ENCODE data around the gene PGP.

The PGP gene

DNA sequence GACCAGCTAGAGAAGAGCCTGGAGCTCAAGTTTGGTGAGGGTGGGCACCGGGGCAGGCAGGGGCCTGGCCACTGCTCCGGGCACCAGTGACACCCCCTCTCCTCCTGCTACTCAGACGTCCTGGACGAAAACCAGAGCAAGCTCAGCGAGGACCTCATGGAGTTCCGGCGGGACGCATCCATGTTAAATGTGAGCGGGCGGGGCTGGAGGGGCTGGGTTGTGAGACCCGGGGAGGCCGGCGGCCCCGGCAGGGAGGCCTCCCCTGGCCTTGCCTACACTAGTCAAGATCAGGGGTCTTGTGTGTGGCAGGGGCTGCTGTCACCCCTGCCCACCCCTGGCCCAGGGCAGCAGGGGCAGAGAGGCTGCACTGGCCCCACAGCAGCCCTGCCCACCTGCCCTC is 41.3 kb downstream of the PGP start:
- DNase-seq (ENCODE audit: low read depth): no peak
- TF ChIP-seq, protein P1, sequence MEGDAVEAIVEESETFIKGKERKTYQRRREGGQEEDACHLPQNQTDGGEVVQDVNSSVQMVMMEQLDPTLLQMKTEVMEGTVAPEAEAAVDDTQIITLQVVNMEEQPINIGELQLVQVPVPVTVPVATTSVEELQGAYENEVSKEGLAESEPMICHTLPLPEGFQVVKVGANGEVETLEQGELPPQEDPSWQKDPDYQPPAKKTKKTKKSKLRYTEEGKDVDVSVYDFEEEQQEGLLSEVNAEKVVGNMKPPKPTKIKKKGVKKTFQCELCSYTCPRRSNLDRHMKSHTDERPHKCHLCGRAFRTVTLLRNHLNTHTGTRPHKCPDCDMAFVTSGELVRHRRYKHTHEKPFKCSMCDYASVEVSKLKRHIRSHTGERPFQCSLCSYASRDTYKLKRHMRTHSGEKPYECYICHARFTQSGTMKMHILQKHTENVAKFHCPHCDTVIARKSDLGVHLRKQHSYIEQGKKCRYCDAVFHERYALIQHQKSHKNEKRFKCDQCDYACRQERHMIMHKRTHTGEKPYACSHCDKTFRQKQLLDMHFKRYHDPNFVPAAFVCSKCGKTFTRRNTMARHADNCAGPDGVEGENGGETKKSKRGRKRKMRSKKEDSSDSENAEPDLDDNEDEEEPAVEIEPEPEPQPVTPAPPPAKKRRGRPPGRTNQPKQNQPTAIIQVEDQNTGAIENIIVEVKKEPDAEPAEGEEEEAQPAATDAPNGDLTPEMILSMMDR (IDR thresholded peaks at IDR 0.05; ENCODE audit: control insufficient read depth, insufficient read depth, low read depth, low read length, missing control alignments): no peak

DNA sequence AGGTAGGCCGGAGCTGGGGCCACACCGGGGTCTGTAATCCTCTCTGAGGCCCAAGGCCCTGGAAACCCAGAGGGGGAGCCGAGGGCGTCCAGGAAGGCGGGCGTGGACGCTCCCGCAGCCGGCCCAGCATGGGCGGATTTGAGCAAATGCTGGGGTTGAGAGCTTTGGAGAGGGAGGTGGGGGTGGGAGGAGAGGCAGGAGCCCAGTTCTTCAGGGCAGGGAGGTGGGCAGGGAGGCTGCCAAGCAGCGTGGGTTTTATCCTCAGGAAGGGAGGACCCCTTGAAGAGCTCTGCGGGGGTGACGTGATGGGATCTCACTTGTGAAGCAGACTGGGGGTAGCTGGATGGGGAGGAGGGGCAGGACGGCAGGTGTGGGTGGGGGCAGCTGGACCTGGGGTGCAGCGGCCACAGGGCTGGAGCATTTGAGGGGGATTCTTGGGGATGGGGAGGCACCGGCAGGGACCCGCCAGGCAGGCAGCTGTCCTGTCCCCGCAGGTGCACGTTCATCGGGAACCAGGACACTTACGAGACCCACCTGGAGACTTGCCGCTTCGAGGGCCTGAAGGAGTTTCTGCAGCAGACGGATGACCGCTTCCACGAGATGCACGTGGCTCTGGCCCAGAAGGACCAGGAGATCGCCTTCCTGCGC is 41.8 kb downstream of the PGP start:
- H3K4me3 ChIP-seq (ENCODE audit: control insufficient read depth, low read depth, low read length): no peak overlapping the region
- no peak for DNase-seq (ENCODE audit: low read depth)
- TF ChIP-seq, protein P1 (IDR thresholded peaks at IDR 0.05; ENCODE audit: control insufficient read depth, insufficient read depth, low read depth, low read length, missing control alignments): no peak

More for the DNA sequence above, 41.3 kb downstream of the PGP start:
- no peak overlapping the region for H3K4me3 ChIP-seq (ENCODE audit: control insufficient read depth, low read depth, low read length)

DNA sequence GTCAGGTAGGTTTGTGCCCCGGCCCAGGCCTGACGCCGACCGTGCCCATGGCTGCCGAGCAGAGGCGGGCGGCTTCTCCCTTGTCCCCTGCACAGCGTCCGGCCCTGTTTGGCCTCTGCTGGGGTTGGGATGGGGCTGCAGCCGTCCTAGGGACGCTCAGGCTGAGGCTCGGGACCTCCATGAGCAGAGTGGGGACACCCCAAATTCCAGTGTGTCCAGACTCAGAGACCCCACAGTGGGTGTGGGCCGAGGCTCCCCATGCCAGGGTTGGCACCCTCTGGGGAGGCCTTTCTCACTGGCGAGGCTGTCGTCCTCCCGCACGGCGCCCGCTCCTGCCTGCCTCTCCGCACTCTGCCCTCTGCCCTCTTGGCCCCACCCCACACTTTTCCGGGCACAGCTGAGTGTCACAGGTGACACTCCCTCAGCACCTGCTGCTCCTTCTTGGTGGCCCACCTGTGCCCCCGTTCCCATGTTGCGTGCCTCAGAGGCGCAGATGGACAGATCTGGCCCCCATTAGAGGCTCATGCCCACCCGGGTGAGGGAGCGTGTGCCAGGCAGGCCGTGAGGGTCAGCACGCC is 43.0 kb downstream of the PGP start:
- H3K4me3 ChIP-seq (ENCODE audit: control insufficient read depth, low read depth, low read length): no peak overlapping the region
- TF ChIP-seq, protein P1 (IDR thresholded peaks at IDR 0.05; ENCODE audit: control insufficient read depth, insufficient read depth, low read depth, low read length, missing control alignments): no peak
- DNase-seq (ENCODE audit: low read depth): no peak

DNA sequence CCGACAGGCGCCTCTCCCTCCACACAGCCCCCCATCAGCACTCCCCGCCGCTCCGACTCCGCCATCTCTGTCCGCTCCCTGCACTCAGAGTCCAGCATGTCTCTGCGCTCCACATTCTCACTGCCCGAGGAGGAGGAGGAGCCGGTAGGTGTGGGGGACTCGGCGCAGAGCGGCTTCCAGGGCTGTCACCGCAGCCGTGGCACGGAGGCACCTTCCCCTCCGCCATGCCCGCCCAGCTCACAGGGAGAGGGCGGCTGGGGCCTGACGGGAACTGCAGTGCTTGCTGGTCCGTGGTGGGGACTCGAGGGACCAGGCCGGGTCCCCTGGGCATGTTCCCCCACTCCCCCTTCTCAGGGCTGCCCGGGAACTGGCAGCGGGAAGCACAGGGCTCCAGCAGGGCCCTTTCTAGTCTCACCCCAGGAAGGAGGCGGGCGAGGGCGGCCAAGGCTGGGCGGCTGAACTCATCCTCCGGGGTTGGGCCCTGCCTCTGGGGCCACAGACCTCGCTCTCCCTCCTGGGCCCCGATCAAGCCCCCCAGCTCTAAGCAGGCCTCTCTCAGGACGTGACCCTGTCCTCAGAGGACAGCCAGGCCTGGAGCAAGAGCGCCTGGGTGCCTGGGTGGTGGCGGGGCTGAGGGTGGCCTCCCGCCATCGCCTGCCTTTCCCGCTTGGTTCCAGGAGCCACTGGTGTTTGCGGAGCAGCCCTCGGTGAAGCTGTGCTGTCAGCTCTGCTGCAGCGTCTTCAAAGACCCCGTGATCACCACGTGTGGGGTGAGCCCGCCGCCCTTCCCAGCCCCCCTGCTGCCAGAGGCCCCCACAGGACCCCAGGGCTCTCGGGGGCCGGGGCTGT is 43.8 kb downstream of the PGP start:
- H3K4me3 ChIP-seq (ENCODE audit: control insufficient read depth, low read depth, low read length): no peak overlapping the region
- DNase-seq (ENCODE audit: low read depth): no peak
- TF ChIP-seq, protein P1 (IDR thresholded peaks at IDR 0.05; ENCODE audit: control insufficient read depth, insufficient read depth, low read depth, low read length, missing control alignments): no peak

DNA sequence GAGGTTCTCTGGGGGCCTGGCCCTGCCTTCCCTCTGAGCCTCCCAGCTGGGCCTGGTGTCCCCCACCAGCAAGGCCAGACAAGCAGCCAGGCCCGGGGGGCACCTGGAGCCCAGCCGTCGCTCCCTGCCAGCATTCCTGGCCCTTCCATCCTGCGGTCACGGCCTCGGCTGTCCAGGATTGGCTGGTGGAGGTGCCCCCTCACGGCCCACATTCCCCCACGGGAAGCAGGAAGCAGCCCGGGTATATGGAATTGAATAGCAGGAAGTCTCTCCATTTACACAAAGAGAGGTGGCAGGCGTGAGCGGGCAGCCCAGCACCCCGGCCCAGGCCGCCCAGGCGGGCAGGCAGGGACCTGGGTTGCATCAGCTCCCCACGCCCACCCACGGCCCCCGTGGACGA is 44.6 kb downstream of the PGP start:
- H3K4me3 ChIP-seq (ENCODE audit: control insufficient read depth, low read depth, low read length): no peak overlapping the region
- TF ChIP-seq, protein P1 (IDR thresholded peaks at IDR 0.05; ENCODE audit: control insufficient read depth, insufficient read depth, low read depth, low read length, missing control alignments): no peak
- no peak for DNase-seq (ENCODE audit: low read depth)

DNA sequence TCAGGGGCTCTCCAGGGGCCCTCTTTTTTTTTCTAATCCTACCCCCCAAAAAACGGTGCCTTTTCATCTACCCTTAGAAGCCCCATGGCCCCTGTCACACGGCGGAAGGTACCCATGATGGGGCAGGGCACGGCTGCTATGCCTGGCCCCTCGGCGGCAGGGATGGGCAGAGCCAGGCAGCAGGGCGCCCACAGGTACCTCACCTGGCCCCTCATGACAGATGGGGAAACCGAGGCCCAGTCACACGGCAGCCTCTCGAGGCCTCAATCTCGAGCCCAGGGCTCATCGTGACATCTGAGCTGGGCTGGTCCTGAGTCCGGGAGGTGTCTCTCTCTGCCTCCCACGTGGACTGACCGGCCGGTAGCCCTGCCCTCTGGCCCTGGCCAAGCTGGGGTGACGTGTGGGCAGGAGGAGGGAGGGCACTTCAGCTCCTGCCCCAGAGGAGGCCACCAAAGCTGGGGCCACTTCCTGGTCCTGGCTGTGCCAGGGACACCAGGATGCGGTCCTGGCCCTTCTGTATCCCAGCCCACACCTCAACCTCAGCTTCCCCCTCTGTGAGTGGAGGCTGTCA is 47.5 kb downstream of the PGP start:
- DNase-seq (ENCODE audit: low read depth): no peak
- no peak overlapping the region for H3K4me3 ChIP-seq (ENCODE audit: control insufficient read depth, low read depth, low read length)
- TF ChIP-seq, protein P1 (IDR thresholded peaks at IDR 0.05; ENCODE audit: control insufficient read depth, insufficient read depth, low read depth, low read length, missing control alignments): no peak

All from AG09309 (cell line).